T-helper 2 cell treated with Interferon-gamma antibody and Interleukin-4, amounts not matched to agents 5 μg/mL and 100 μg/mL, for 36 hours (primary cell): Measurements from ENCODE around the gene ODC1.

Source experiments
- DNase-seq: peaks from one replicate; pipeline ENCODE4 v3.0.0; 2021; ENCODE audit warnings: low spot score
- H3K27ac Mint-ChIP-seq: one replicate; pipeline ENCODE4 v1.8.0; 2021; ENCODE audit warnings: mild to moderate bottlenecking, mixed read lengths
- H3K27me3 Mint-ChIP-seq: one replicate; pipeline ENCODE4 v1.8.0; 2021; ENCODE audit warnings: low read depth, mixed read lengths
- H3K36me3 Mint-ChIP-seq: one replicate; pipeline ENCODE4 v1.8.0; 2021; ENCODE audit warnings: low read depth, mixed read lengths
- H3K4me1 Mint-ChIP-seq: one replicate; pipeline ENCODE4 v1.8.0; 2021; ENCODE audit warnings: low read depth, mixed read lengths
- H3K4me3 Mint-ChIP-seq: one replicate; pipeline ENCODE4 v1.8.0; 2022; ENCODE audit warnings: mild to moderate bottlenecking, moderate library complexity, mixed read lengths
- H3K9me3 Mint-ChIP-seq: one replicate; pipeline ENCODE4 v1.8.0; 2021; ENCODE audit warnings: mixed read lengths

The ODC1 gene

GRCh38 chr2:10486601-10487079, 38.5 kb upstream of the ODC1 start:
- H3K27ac Mint-ChIP-seq: no peak overlapping the region
- H3K9me3 Mint-ChIP-seq: no peaks in the 10 kb centered on the region
- H3K27me3 Mint-ChIP-seq: peaks cover 27% of the 10 kb centered on the region
- no peaks in the 10 kb centered on the region for H3K4me1 Mint-ChIP-seq
- H3K4me3 Mint-ChIP-seq: no peak overlapping the region
- DNase-seq: no peak
- H3K36me3 Mint-ChIP-seq: no peaks in the 10 kb centered on the region

DNA sequence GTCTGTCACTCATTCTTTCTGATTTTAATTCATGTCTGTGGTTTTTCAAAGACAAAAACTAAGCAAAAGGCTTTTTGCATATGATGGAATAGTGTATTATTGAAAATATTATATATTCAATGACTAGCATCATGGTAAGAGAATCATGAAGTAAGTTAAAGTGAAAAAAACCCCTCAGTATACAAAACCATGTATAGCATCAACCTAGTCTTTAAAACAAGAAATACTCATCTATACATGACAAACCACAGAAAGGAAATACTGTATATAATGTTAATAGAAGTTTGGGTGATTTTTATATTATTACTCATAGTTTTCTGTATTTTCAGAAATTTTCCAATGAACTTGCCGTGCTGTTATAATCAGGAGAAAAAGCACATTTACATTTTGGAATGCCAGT, 38.0 kb upstream of the ODC1 start:
- no peak for DNase-seq
- Mint-ChIP-seq H3K9me3 (no peaks in the 10 kb centered on the region), H3K4me1 (no peaks in the 10 kb centered on the region), H3K27me3 (peaks cover 25% of the 10 kb centered on the region), H3K27ac (no peak overlapping the region), H3K36me3 (no peaks in the 10 kb centered on the region), H3K4me3 (no peak overlapping the region)

- H3K9me3 Mint-ChIP-seq: no peaks in the 10 kb centered on the region
- H3K4me3 Mint-ChIP-seq: no peak overlapping the region
- peaks cover 1% of the 10 kb centered on the region for H3K4me1 Mint-ChIP-seq
- H3K27ac Mint-ChIP-seq: no peak overlapping the region
- peaks cover 23% of the 10 kb centered on the region for H3K27me3 Mint-ChIP-seq
- DNase-seq: no peak
- H3K36me3 Mint-ChIP-seq: no peaks in the 10 kb centered on the region
Observed at GRCh38 chr2:10482913-10483312, 34.8 kb upstream of the ODC1 start.

- no peak overlapping the region for H3K4me3 Mint-ChIP-seq
- peaks cover 3% of the 10 kb centered on the region for H3K4me1 Mint-ChIP-seq
- peaks cover 23% of the 10 kb centered on the region for H3K27me3 Mint-ChIP-seq
- no peak for DNase-seq
- no peaks in the 10 kb centered on the region for H3K36me3 Mint-ChIP-seq
- H3K9me3 Mint-ChIP-seq: no peaks in the 10 kb centered on the region
- H3K27ac Mint-ChIP-seq: no peak overlapping the region
Observed at GRCh38 chr2:10482460-10482859, 34.3 kb upstream of the ODC1 start.

DNA sequence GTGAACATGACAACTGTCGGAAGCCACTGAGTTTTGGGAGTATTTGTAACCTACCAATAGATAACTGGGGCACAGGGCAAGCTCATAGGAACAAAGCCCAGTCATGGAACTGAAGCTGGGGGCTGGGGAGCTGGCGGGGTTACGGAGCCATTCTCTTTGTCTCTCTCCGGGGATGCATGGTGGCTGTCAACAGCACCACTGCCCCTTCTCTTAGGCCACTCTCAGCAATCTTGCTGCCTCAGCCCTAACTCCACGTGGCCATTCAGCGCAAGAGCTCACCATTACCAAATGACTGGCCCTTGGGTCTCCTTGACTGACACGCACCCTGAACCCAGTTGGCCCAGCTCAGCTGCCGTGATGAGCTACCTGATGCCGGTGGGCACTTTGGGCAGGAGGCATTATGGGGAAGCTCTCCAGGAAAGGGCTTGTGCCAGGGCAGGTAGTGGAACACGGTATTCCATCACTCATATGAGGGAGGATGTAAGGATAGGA, 33.6 kb upstream of the ODC1 start:
- Mint-ChIP-seq H3K4me1 (peaks cover 9% of the 10 kb centered on the region), H3K27me3 (peaks cover 19% of the 10 kb centered on the region), H3K36me3 (no peaks in the 10 kb centered on the region), H3K27ac (no peak overlapping the region), H3K9me3 (no peaks in the 10 kb centered on the region), H3K4me3 (no peak overlapping the region)
- DNase-seq: no peak

GRCh38 chr2:10481055-10481665, 33.0 kb upstream of the ODC1 start:
- DNase-seq: no peak
- Mint-ChIP-seq H3K27ac (no peak overlapping the region), H3K4me3 (no peak overlapping the region), H3K36me3 (no peaks in the 10 kb centered on the region), H3K9me3 (no peaks in the 10 kb centered on the region), H3K4me1 (peaks cover 9% of the 10 kb centered on the region), H3K27me3 (peaks cover 18% of the 10 kb centered on the region)

DNA sequence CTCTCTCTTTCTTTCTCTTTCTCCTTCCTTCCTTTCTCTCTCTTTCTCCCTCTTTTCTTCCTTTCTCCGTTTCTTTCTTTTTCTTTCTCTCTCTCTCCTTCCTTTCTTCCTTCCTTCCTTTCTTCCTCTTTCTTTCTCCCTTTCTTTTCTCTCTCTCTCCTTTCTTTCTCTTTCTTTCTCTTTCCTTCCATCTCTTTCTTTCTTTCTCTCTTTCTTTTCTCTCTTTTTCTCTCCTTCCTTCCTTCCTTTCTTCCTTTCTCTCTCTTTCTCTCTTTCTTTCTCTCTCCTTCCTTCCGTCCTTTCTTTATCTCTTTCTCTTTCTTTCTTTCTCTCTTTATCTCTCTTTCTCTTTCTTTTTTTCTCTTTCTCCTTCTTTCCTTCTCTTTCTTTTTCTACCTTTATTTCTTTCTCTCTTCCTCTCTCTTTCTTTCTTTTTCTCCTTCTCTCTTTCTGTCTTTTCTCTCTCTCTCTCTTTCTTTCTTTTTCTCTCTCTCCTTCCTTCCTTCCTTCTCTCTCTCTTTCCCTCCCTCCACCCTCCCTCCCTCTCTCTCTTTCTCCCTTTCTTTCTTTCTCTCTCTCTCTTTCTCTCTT, 32.3 kb upstream of the ODC1 start:
- H3K4me1 Mint-ChIP-seq: peaks cover 9% of the 10 kb centered on the region
- peaks cover 17% of the 10 kb centered on the region for H3K27me3 Mint-ChIP-seq
- peak overlapping the region; percentile 12 for H3K27ac Mint-ChIP-seq
- H3K36me3 Mint-ChIP-seq: no peaks in the 10 kb centered on the region
- DNase-seq: no peak
- H3K9me3 Mint-ChIP-seq: no peaks in the 10 kb centered on the region
- H3K4me3 Mint-ChIP-seq: no peak overlapping the region

DNA sequence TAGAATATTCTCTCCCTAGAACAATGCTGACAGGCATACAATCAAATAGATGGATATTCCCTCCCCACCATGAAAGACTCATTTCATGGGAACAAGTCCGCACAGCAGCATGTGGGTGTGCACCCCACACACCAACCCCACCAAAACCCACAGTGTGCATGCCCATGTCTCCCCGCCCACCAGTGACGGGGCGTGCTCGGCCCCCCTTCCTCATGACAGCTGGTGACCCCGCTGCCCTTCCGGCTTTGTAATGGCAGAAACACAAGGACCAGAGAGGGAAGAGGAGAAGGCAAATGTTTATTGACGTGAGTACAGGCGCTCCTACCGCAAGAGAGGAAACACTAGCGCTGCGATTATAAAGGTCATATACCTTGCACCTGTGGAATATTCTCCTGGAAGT, 30.8 kb upstream of the ODC1 start:
- Mint-ChIP-seq H3K9me3 (no peaks in the 10 kb centered on the region), H3K27me3 (peaks cover 7% of the 10 kb centered on the region), H3K4me3 (no peak overlapping the region), H3K27ac (no peak overlapping the region), H3K4me1 (peaks cover 9% of the 10 kb centered on the region), H3K36me3 (no peaks in the 10 kb centered on the region)
- DNase-seq: no peak

DNA sequence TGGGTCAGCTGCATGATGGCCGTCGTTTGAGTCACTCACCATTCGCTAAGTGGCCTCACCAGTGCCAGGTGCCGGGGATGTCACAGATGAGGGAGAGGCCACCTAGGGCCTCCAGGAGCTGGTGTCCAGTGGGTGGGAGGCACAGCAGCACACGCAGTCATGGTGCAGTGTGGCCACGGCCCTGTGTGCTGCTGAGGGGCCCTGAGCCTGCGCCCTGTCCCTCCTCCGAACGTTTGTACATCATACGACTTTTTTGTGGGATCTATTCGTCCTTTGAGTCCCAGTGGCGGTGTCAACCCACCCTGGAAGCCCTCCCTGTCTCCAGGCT, 30.1 kb upstream of the ODC1 start:
- Mint-ChIP-seq H3K4me1 (peaks cover 9% of the 10 kb centered on the region), H3K27ac (no peak overlapping the region), H3K4me3 (no peak overlapping the region)

DNA sequence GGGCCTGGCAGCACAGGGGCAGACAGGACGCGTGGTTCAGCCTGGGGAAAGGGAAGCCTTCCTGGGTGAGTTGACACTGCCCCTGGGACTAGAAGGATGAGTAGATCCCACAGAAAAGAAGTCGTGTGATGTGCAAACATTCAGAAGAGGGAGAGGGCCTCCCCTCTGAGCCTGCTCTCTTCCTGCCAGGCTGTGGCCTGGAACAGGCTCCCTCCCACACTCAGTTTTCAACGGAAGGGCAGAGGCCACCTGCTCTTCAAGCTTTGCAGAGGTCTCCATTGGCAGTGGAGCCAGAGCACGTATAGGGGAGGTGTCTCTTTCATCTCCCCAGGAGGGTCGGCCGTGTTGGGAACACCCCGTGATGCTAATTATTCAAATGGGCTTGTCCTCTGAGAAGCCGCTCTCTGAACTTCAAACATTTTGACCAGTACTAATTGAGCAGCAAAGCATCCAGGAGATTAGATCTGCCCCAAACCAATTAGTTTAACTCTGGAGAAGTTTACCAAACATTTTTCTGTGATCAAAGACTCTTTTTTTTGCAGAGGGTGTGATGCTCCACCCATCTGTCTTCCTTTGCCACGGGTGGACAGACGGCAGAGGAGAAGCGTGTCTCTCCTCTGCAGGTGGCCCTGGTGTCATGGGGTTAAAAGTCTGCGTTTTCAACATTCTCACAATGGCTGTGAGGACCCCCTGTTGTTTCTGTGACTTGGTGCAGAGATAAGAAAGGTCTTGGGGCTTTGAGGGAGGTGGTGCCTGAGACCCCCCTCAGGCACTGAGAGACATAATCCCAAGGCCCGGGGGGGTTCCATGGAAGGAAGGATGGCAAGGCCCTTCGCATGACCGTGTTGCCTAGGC, 29.5 kb upstream of the ODC1 start:
- no peak for DNase-seq
- Mint-ChIP-seq H3K27ac (no peak overlapping the region), H3K36me3 (no peaks in the 10 kb centered on the region), H3K9me3 (no peaks in the 10 kb centered on the region), H3K4me1 (peaks cover 9% of the 10 kb centered on the region), H3K4me3 (no peak overlapping the region), H3K27me3 (peaks cover 7% of the 10 kb centered on the region)

More for the DNA sequence above, 30.1 kb upstream of the ODC1 start:
- Mint-ChIP-seq H3K9me3 (no peaks in the 10 kb centered on the region), H3K36me3 (no peaks in the 10 kb centered on the region), H3K27me3 (peaks cover 7% of the 10 kb centered on the region)
- DNase-seq: no peak

DNA sequence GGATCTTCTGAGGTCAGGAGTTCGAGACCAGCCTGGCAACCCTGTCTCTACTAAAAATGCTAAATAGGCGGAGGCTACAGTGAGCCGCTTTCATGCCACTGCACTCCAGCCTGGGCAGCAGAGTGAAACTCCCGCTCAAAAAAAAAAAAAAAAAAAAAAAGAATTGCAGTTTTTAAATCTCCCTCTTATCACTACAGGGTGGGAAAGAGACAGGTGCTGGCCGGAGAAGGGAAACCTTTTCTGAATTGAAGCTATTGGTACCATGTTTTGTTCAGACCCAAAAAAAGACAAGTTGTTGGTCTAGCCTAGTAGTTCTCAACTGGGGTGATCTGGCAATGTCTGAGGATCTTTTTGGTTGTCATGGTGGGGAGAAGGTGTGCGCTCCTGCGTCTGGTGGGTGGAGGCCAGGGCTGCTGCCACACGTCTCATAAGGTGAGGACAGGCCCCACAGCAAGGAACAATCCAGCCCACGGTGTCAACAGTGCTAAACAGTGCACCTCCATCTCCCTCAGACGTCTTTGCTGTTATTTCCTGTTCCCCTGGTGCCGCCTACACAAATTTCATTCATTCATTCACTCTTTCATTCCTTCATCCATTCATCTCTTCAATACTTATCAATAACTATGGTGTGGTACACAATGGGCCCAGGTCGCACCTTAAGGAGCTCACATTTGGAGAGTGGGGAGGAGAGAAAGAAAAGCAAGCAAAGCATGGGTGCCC, 28.8 kb upstream of the ODC1 start:
- peaks cover 6% of the 10 kb centered on the region for H3K27me3 Mint-ChIP-seq
- no peaks in the 10 kb centered on the region for H3K9me3 Mint-ChIP-seq
- no peak overlapping the region for H3K27ac Mint-ChIP-seq
- no peak overlapping the region for H3K4me3 Mint-ChIP-seq
- peaks cover 9% of the 10 kb centered on the region for H3K4me1 Mint-ChIP-seq
- DNase-seq: no peak
- no peaks in the 10 kb centered on the region for H3K36me3 Mint-ChIP-seq

- Mint-ChIP-seq H3K36me3 (no peaks in the 10 kb centered on the region), H3K4me3 (no peak overlapping the region), H3K4me1 (peaks cover 9% of the 10 kb centered on the region), H3K27ac (no peak overlapping the region), H3K9me3 (no peaks in the 10 kb centered on the region), H3K27me3 (peaks cover 5% of the 10 kb centered on the region)
- no peak for DNase-seq
Observed at GRCh38 chr2:10475811-10476660, 27.9 kb upstream of the ODC1 start.

DNA sequence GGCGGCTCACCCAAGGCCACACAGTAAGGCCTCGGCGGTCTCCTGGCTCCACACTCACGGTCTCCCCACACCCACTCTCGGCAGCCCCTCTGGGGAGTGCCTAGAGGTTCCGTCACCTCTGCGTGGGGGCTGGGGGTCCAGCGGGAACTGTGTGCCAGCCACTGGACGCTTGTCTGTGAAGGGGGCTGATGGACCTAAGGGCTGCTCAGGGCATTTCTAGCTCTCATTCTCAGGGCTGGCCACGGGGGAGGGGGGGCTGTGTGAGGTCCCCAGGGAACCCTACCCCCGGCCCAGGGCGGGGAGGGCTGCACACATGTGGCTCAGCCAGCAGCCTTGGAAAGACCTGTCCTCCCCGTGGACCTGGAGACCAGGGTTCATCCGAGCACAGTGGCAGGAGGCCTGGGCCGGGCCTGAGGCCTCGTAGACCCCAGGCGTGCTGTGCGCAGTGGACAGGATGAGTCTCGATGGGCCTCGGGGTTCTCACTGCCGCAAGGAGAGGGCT, 27.1 kb upstream of the ODC1 start:
- no peak for DNase-seq
- Mint-ChIP-seq H3K9me3 (no peaks in the 10 kb centered on the region), H3K27me3 (peaks cover 5% of the 10 kb centered on the region), H3K4me1 (peaks cover 9% of the 10 kb centered on the region), H3K27ac (no peak overlapping the region), H3K4me3 (no peak overlapping the region), H3K36me3 (no peaks in the 10 kb centered on the region)
